ENCODE measurements around the gene SOX6.

Gene SOX6

DNA sequence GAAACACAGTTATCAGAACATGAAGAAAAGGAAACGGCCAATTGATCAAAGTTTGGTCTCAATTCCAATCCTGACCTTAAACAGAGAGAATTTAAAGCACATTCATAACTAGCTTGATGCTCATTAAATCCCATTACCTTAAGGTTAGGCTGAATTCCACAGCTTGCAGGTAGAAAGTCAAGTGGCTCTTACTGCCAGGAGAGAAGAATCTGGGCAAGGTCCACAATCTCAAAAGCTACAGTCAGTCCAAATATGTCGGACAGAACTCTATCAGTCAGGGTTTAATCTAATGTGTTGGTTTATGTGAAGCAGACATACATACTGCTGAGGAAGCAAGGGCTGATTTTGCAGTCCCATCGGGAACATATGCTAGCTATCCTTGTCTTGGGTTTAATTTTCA, 348.8 kb downstream of the SOX6 start:
- H3K4me2 ChIP-seq: no peak overlapping the region
- H3K4me1 ChIP-seq: peaks cover 4% of the 10 kb centered on the region; the same call in 1 of the 2 replicates
- TF ChIP-seq Cebpa-rat (IDR thresholded peaks at IDR 0.05): no peak
- H3K27me3 ChIP-seq: no peaks in the 10 kb centered on the region
- no peak overlapping the region for H3K27ac ChIP-seq
- no peaks in the 10 kb centered on the region for H4K20me1 ChIP-seq
- no peaks in the 10 kb centered on the region for H3K36me3 ChIP-seq
- H3K9ac ChIP-seq: no peak overlapping the region
- no peaks in the 10 kb centered on the region for H3K9me3 ChIP-seq
- H3K4me3 ChIP-seq: no peak overlapping the region

DNA sequence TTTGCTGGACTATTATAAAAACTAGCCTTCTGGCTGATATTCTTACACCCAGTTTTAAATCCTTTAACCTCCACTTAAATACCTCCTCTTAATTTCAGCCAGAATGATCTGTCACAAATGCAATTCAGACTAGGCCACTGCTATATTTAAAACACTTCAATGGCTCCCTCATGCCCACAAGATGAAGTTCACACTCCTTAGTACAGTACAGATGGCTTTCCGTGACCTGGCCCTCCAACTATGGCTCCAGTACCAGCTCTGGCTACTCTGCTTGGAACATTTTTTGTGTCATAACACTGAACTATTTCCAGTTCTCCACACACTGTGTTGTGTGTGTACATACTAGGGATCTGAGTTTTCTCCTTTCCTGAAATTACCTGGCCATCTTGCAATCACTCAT, 353.4 kb downstream of the SOX6 start:
- Histone ChIP-seq H4K20me1 (no peaks in the 10 kb centered on the region), H3K36me3 (no peaks in the 10 kb centered on the region), H3K4me1 (0 out of 2 replicates have a peak, but pooled peaks cover 7% of the 10 kb centered on the region), H3K4me2 (no peak overlapping the region), H3K4me3 (no peak overlapping the region), H3K27me3 (no peaks in the 10 kb centered on the region), H3K9me3 (no peaks in the 10 kb centered on the region), H3K27ac (no peak overlapping the region), H3K9ac (no peak overlapping the region)
- TF ChIP-seq Cebpa-rat (IDR thresholded peaks at IDR 0.05): no peak

DNA sequence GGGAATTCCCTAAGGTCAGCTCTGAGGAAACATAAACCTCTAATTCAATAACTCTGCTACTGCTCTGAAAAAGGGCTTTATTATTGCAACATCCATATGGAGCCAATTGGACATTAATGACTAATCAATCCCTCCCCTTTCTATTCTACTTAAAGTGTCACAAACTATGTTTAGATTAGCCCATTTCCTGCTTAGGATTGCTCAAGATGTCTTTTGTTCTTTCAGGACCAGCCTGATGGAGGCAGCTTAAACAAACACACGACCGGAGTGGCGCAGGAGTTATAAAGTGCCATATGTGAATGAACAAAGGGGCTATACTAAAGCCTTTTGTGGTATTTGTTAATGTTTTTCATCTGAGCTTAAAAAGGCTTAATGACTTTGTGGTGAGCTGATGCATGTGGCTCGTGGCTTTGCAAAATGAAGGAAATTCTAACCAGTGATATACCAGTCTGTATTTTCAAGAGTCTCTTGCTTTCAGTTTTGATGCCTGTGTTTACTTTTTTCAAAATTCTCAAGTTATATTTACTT, 354.4 kb downstream of the SOX6 start:
- H3K27ac ChIP-seq: no peak overlapping the region
- H4K20me1 ChIP-seq: no peaks in the 10 kb centered on the region
- no peaks in the 10 kb centered on the region for H3K9me3 ChIP-seq
- no peak overlapping the region for H3K9ac ChIP-seq
- H3K4me1 ChIP-seq: 0 out of 2 replicates have a peak, but pooled peaks cover 7% of the 10 kb centered on the region
- TF ChIP-seq Cebpa-rat (IDR thresholded peaks at IDR 0.05): peak; percentile 13; the same call in 1 of the 2 replicates
- no peaks in the 10 kb centered on the region for H3K36me3 ChIP-seq
- H3K4me2 ChIP-seq: no peak overlapping the region
- no peak overlapping the region for H3K4me3 ChIP-seq
- no peaks in the 10 kb centered on the region for H3K27me3 ChIP-seq

DNA sequence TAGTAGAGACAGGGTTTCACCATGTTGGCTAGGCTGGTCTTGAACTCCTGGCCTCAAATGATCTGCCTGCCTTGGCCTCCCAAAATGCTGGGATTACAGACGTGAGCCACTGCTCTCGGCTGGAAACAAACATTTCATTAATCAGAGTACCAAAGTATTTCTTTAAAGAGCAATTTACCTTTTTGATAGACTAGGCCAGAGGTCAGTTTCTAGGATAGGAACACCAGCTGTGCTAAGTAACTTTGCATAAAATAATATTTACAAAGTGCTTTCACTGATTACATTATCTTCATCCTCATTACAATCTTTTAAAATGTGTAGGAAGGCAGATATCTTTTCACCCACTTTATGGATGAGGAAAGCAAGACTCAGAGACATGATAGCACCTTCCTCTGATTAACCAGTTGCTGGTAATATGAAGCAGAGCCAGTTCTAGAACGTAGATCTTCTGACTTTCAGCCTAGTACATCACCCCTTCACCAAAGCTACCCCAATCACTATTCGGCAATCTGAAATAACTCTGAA, 355.2 kb downstream of the SOX6 start:
- no peak overlapping the region for H3K9ac ChIP-seq

DNA sequence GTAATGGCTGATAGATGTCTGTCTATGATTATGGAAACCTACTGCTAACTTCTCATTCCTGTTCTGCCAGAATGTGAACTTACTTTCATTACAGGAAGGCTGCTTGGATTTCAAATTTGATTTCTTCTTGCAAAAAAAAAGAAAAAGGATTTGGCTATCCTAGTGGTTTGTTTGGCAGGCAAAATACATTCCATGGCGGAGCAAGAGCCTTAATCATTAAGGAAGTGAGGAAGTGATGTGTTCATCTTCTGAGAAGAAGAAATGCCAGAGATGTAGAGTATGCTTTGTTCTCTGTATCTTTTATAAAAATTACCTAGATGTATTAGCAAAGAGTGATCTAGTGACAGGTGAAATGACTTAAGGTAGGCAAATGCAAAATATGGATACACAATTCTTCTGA, 356.3 kb downstream of the SOX6 start:
- H3K4me1 ChIP-seq: 0 out of 2 replicates have a peak, but pooled peaks cover 7% of the 10 kb centered on the region
- no peaks in the 10 kb centered on the region for H3K9me3 ChIP-seq
- no peaks in the 10 kb centered on the region for H3K36me3 ChIP-seq
- H3K9ac ChIP-seq: no peak overlapping the region
- no peak overlapping the region for H3K4me3 ChIP-seq
- TF ChIP-seq Cebpa-rat (IDR thresholded peaks at IDR 0.05): no peak
- H3K27me3 ChIP-seq: no peaks in the 10 kb centered on the region
- H3K27ac ChIP-seq: no peak overlapping the region
- no peak overlapping the region for H3K4me2 ChIP-seq
- H4K20me1 ChIP-seq: no peaks in the 10 kb centered on the region

More for the DNA sequence above, 355.2 kb downstream of the SOX6 start:
- no peaks in the 10 kb centered on the region for H4K20me1 ChIP-seq
- H3K27ac ChIP-seq: no peak overlapping the region
- H3K4me2 ChIP-seq: no peak overlapping the region
- 0 out of 2 replicates have a peak, but pooled peaks cover 7% of the 10 kb centered on the region for H3K4me1 ChIP-seq
- no peaks in the 10 kb centered on the region for H3K9me3 ChIP-seq
- no peak for TF ChIP-seq Cebpa-rat (IDR thresholded peaks at IDR 0.05)
- H3K36me3 ChIP-seq: no peaks in the 10 kb centered on the region
- H3K4me3 ChIP-seq: no peak overlapping the region
- H3K27me3 ChIP-seq: no peaks in the 10 kb centered on the region

DNA sequence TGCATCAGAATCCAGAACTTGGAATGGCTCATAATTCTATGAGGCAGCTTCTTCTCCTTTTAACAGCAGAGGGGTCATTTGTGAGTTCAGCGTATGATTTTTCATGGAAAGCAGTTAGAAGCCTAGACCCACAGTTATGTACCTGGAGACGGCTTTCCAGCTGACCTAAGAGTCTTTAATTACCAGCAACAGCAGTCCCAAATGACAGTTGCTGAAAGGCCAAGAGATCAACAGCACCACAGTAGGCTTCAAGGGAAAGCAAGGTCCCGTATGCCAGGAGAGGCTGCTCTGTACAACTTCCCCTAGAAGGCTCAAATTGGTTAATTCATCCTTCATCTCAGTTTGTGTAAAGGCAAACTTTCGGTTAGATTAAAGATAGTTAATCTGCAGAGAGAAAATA, 363.0 kb downstream of the SOX6 start:
- H3K9me3 ChIP-seq: no peaks in the 10 kb centered on the region
- H3K27ac ChIP-seq: no peak overlapping the region
- no peaks in the 10 kb centered on the region for H3K36me3 ChIP-seq
- no peaks in the 10 kb centered on the region for H4K20me1 ChIP-seq
- no peak overlapping the region for H3K4me3 ChIP-seq
- no peak for TF ChIP-seq Cebpa-rat (IDR thresholded peaks at IDR 0.05)
- no peaks in the 10 kb centered on the region for H3K4me1 ChIP-seq
- H3K9ac ChIP-seq: no peak overlapping the region
- no peaks in the 10 kb centered on the region for H3K27me3 ChIP-seq
- no peak overlapping the region for H3K4me2 ChIP-seq

DNA sequence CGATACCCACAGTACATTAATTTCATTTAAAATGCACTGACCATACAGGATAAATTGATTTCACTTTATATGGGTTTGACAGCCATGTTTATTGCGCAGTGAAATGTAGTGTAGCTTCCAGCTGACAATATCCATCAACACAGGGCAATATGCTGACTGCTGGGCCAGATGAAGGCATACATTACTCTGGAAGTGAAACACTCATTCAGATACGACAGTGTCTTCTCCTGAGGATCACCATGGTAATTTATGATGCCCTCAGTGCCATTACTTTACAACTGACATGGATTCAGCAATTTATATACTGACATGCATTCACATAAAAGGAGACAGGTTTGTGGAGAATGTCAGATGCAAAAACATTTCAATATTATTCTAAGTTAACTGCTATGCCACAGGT, 365.1 kb downstream of the SOX6 start:
- H3K27ac ChIP-seq: no peak overlapping the region
- no peaks in the 10 kb centered on the region for H3K27me3 ChIP-seq
- H3K36me3 ChIP-seq: no peaks in the 10 kb centered on the region
- H3K4me2 ChIP-seq: no peak overlapping the region
- no peak overlapping the region for H3K9ac ChIP-seq
- no peaks in the 10 kb centered on the region for H3K4me1 ChIP-seq
- H3K9me3 ChIP-seq: no peaks in the 10 kb centered on the region
- TF ChIP-seq Cebpa-rat (IDR thresholded peaks at IDR 0.05): no peak
- no peaks in the 10 kb centered on the region for H4K20me1 ChIP-seq
- no peak overlapping the region for H3K4me3 ChIP-seq

DNA sequence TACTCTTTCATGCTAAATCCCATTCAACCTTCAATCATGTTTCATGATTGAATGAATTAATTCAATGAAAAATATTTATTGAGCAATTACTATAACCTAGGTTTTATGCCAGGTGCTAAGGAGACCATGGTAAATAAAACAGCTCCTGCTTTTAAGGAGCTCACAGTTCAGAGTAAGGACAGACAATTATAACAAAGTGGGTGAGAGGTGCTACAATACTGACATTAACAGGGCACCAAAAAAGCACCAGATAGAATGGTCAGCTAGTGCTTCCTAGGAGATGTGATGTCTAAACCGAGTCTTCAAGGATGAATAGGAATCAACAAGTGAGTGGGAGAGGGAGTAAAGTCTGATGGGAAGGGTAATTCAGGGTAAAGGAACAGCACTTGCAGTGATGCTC, 366.7 kb downstream of the SOX6 start:
- Histone ChIP-seq H3K27me3 (no peaks in the 10 kb centered on the region), H3K4me2 (no peak overlapping the region), H3K36me3 (no peaks in the 10 kb centered on the region), H3K4me1 (no peaks in the 10 kb centered on the region), H3K9ac (no peak overlapping the region), H4K20me1 (no peaks in the 10 kb centered on the region), H3K9me3 (no peaks in the 10 kb centered on the region), H3K27ac (no peak overlapping the region), H3K4me3 (no peak overlapping the region)
- no peak for TF ChIP-seq Cebpa-rat (IDR thresholded peaks at IDR 0.05)

DNA sequence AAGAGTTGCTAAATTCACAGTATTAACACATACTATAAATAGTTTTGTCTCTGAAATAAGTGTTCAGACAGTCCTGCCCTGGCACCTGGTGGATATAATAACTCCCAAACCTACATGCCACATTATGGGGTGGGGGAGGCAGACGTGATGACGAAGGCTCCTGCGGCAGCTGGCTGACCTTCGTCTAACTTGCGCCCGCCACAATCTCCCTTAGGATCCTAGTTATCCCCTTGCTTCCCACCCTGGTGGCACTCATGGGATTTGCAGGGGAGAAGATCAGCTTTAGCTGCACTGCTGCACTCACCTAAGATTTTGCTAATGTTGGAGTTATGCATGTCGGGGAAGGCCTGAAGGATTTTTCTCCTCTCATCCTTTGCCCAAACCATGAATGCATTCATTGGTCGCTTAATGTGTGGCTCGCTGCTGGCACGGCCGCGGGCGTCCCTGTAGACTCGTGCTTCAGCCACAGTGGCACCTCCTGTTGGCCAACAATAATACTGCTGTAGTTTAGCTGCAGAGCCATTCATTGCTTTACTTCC, 367.6 kb downstream of the SOX6 start:
- H3K9me3 ChIP-seq: no peaks in the 10 kb centered on the region
- no peak overlapping the region for H3K4me3 ChIP-seq
- H3K27ac ChIP-seq: no peak overlapping the region
- no peaks in the 10 kb centered on the region for H3K4me1 ChIP-seq
- TF ChIP-seq Cebpa-rat (IDR thresholded peaks at IDR 0.05): no peak
- no peaks in the 10 kb centered on the region for H4K20me1 ChIP-seq
- no peak overlapping the region for H3K4me2 ChIP-seq
- no peaks in the 10 kb centered on the region for H3K36me3 ChIP-seq
- H3K9ac ChIP-seq: no peak overlapping the region
- no peaks in the 10 kb centered on the region for H3K27me3 ChIP-seq

DNA sequence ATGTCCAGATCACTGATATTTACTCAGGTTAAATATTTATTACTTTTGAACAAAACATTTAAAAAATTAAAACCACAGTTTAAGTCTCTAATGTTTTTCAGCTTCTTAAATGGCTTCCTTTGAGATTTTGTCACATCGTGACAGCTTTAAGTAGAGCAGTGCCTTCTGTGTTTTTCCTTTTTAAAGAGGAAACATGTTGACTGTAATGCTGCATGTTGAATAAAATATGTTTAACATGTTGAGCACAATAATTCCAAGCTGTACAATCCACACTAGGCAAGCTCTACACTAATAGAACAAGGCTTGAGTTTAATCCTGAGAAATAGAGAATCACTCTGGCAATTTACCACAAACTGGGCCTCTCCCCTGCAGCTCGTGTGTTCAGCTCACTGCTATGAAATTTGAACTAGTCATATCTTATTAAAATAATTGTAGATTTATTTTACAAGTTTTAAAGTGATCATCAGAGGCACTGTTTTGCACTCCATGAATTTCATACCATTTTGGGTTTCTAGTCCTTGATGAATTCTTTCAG, 368.3 kb downstream of the SOX6 start:
- Histone ChIP-seq H3K4me2 (no peak overlapping the region), H3K27ac (no peak overlapping the region), H3K4me1 (no peaks in the 10 kb centered on the region), H4K20me1 (no peaks in the 10 kb centered on the region), H3K4me3 (no peak overlapping the region), H3K27me3 (no peaks in the 10 kb centered on the region), H3K9ac (no peak overlapping the region), H3K9me3 (no peaks in the 10 kb centered on the region), H3K36me3 (no peaks in the 10 kb centered on the region)
- no peak for TF ChIP-seq Cebpa-rat (IDR thresholded peaks at IDR 0.05)

All from BLaER1 (cell line).